Testis (tissue), 3 donors: ENCODE measurements around the gene SCN3A. TPM values are rescaled to one million over a fixed set of nuclear protein-coding genes. Genes with fewer than 3 reads are reported as not detected.
A peak's percentile ranks its signal among the peaks of the same experiment; 100 is the strongest.

Source experiments
- DNase-seq: peaks from one replicate; pipeline ENCODE4 v3.0.0-alpha.2; 2019
- H3K27ac ChIP-seq, 2 donors: fragments of 200-600 bp; sonication (generic); one replicate each; pipeline ENCODE4 v1.5.1; 2019
- H3K27me3 ChIP-seq: fragments of 200-600 bp; sonication (generic); one replicate; pipeline ENCODE4 v1.5.1; 2019
- H3K36me3 ChIP-seq: fragments of 200-600 bp; sonication (generic); one replicate; pipeline ENCODE4 v1.5.1; 2017; ENCODE audit warnings: low read depth; ENCODE audit errors: missing control alignments
- H3K4me1 ChIP-seq: fragments of 200-600 bp; sonication (generic); one replicate; pipeline ENCODE4 v1.5.1; 2019
- H3K4me3 ChIP-seq, 2 donors: fragments of 200-600 bp; sonication (generic); one replicate each; pipeline ENCODE4 v1.5.1; 2017 to 2019
- H3K9me3 ChIP-seq: fragments of 200-600 bp; sonication (generic); one replicate; pipeline ENCODE4 v1.5.1; 2017
- CTCF ChIP-seq, 3 experiments: fragments of 450-650 bp in 2 of 3; fragments of 200-600 bp in 1 of 3; sonication (generic) in 1 of 3; IDR thresholded peaks; one replicate each; pipeline ENCODE4 v1.5.1; 2016 to 2019; ENCODE audit warnings: antibody characterized with exemption in 3 of 3, mild to moderate bottlenecking in 2 of 3, moderate library complexity in 1 of 3
- POLR2A ChIP-seq: fragments of 450-650 bp; IDR thresholded peaks from one replicate; pipeline ENCODE4 v1.6.1; 2017; ENCODE audit warnings: antibody characterized with exemption, mild to moderate bottlenecking, moderate library complexity
- WGBS, 2 donors: methylation state at CpG; one replicate each; pipeline ENCODE4 v1.1.5; 2018; 5-methylcytosine and 5-hydroxymethylcytosine counted together
- intact Hi-C: fragments of 100-400 bp; cut with DNase I; formaldehyde crosslinking; loops from one replicate; pipeline ENCODE4 v1.15.1; 2023; ENCODE audit warnings: low total_unique reads
- polyA plus RNA-seq: library from polyadenylated mRNA; stranded (reverse); fragments of 350-450 nt; fragmentation: Illumina TruSeq; extraction: RNeasy Lipid Tissue Mini Kit (QIAGEN cat#74804); gene quantifications from one replicate; pipeline ENCODE4 v1.2.3, GENCODE V29; 2014; ENCODE audit warnings: low read depth, low replicate concordance; ENCODE audit not compliant: insufficient read depth
- total RNA-seq, 2 donors: library from RNA; depleted of rRNA; stranded (reverse); fragments of >200 nt; gene quantifications; one replicate each; pipeline ENCODE4 v1.2.3, GENCODE V29; 2016

SCN3A gene
- total and polyA plus RNA-seq, 3 donors from 2014 or later, result 3.7 to 6.9 (median 6.3) TPM

GRCh38 chr2:165055082-165055851, 148.6 kb downstream of the SCN3A start:
- H3K9me3 ChIP-seq, result no peaks in the 10 kb centered on the region
- no peak overlapping the region for H3K4me3 ChIP-seq
- H3K27ac ChIP-seq, result peak overlapping the region; percentile 69 to 70
- WGBS, 2 donors, result 42 to 50% methylated on average over 6 of the region's 6 CpGs
- intact Hi-C loops, result no loop called here
- H3K27me3 ChIP-seq, result no peaks in the 10 kb centered on the region
- TF ChIP-seq POLR2A (no peak), CTCF (IDR thresholded peaks at IDR 0.05) (no peak)
- no peaks in the 10 kb centered on the region for H3K36me3 ChIP-seq
- peak; percentile 47 for DNase-seq
- H3K4me1 ChIP-seq, result peaks cover 20% of the 10 kb centered on the region

GRCh38 chr2:165054652-165055051, 149.2 kb downstream of the SCN3A start:
- H3K9me3 ChIP-seq, result no peaks in the 10 kb centered on the region
- peaks cover 20% of the 10 kb centered on the region for H3K4me1 ChIP-seq
- peak overlapping the region; percentile 36 to 40 for H3K27ac ChIP-seq
- no peak overlapping the region for H3K4me3 ChIP-seq
- intact Hi-C loops, result no loop called here
- TF ChIP-seq CTCF (IDR thresholded peaks at IDR 0.05) (no peak), POLR2A (no peak)
- WGBS, 2 donors, result 64 to 79% methylated on average over 3 of the region's 3 CpGs
- H3K27me3 ChIP-seq, result no peaks in the 10 kb centered on the region
- no peaks in the 10 kb centered on the region for H3K36me3 ChIP-seq
- DNase-seq, result no peak

- WGBS, 2 donors, result 89 to 92% methylated on average over 6 of the region's 6 CpGs
Measured at GRCh38 chr2:165044505-165045303, 159.1 kb downstream of the SCN3A start.

More at GRCh38 chr2:165044505-165045303, 159.1 kb downstream of the SCN3A start:
- Histone ChIP-seq H3K9me3 (no peaks in the 10 kb centered on the region), H3K27me3 (no peaks in the 10 kb centered on the region), H3K4me1 (no peaks in the 10 kb centered on the region), H3K4me3 (no peak overlapping the region), H3K36me3 (no peaks in the 10 kb centered on the region), H3K27ac (no peak overlapping the region)
- DNase-seq, result no peak
- intact Hi-C loops, result no loop called here
- TF ChIP-seq CTCF (IDR thresholded peaks at IDR 0.05) (no peak), POLR2A (no peak)

Other genes starting within 250 kb of the SCN3A start
- gene SLC38A11, start 248.5 kb downstream of the SCN3A start, total RNA-seq, result 1 to 10 TPM; 1.2 to 5.9 TPM
- 0.58 TPM for gene SLC38A11, start 248.5 kb downstream of the SCN3A start, polyA plus RNA-seq
- gene SCN2A, start 35.4 kb upstream of the SCN3A start, total RNA-seq, result 1 to 10 TPM; 1.5 to 1.7 TPM
- gene SCN2A, start 35.4 kb upstream of the SCN3A start, polyA plus RNA-seq, result 0.57 TPM